ENCODE data around the gene PRDM4. TPM values are rescaled to one million over a fixed set of nuclear protein-coding genes. Genes with fewer than 3 reads are reported as not detected.
A peak's percentile ranks its signal among the peaks of the same experiment; 100 is the strongest.

The PRDM4 gene
- polyA plus RNA-seq, 6 donors from 2014 or later = 27.0 to 59.2 (median 33.3) TPM

- no peaks in the 10 kb centered on the region for H3K9me3 Mint-ChIP-seq
- H3K4me3 Mint-ChIP-seq = peak overlapping the region in 1 of 8 donors; percentile 49
- H3K27ac Mint-ChIP-seq = peak overlapping the region in 2 of 6 donors; percentile 43 to 57
- no peak for ATAC-seq (ENCODE audit: low read depth in 2 of 2)
- peaks cover 16 to 25% (median 18%) of the 10 kb centered on the region in 3 donors for H3K4me1 Mint-ChIP-seq
- peaks cover 9 to 23% (median 20%) of the 10 kb centered on the region in 3 donors for H3K27me3 Mint-ChIP-seq
- DNase-seq = no peak
- no peaks in the 10 kb centered on the region for H3K36me3 Mint-ChIP-seq
These were observed 22.8 kb upstream of the PRDM4 start for GRCh38 chr12:107783406-107784376.

- Mint-ChIP-seq H3K36me3 (no peaks in the 10 kb centered on the region), H3K9me3 (no peaks in the 10 kb centered on the region), H3K4me1 (peaks cover 16 to 28% (median 20%) of the 10 kb centered on the region in 3 donors), H3K4me3 (no peak overlapping the region), H3K27me3 (peaks cover 12 to 30% (median 27%) of the 10 kb centered on the region in 3 donors), H3K27ac (no peak overlapping the region)
- ATAC-seq (ENCODE audit: low read depth in 2 of 2) (no peak), DNase-seq (no peak)
These were observed 21.1 kb upstream of the PRDM4 start for GRCh38 chr12:107782067-107782466.

GRCh38 chr12:107780298-107780697 lies 19.4 kb upstream of the PRDM4 start:
- DNase-seq (no peak), ATAC-seq (ENCODE audit: low read depth in 2 of 2) (no peak)
- Mint-ChIP-seq H3K9me3 (no peaks in the 10 kb centered on the region), H3K36me3 (no peaks in the 10 kb centered on the region), H3K27ac (peak overlapping the region in 2 of 6 donors; percentile 8 to 55), H3K27me3 (peaks cover 27 to 44% (median 42%) of the 10 kb centered on the region in 3 donors), H3K4me1 (peaks cover 16 to 28% (median 20%) of the 10 kb centered on the region in 3 donors), H3K4me3 (peak overlapping the region in 2 of 8 donors; percentile 57 to 64)

- Mint-ChIP-seq H3K9me3 (no peaks in the 10 kb centered on the region), H3K4me3 (peak overlapping the region in 2 of 8 donors; percentile 11 to 76), H3K27me3 (peaks cover 34 to 52% (median 51%) of the 10 kb centered on the region in 3 donors), H3K27ac (peak overlapping the region in 5 of 6 donors; percentile 7 to 74 (median 24)), H3K36me3 (no peaks in the 10 kb centered on the region), H3K4me1 (peaks cover 16 to 31% (median 20%) of the 10 kb centered on the region in 3 donors)
- ATAC-seq (ENCODE audit: low read depth in 2 of 2) (peak; percentile 60 to 68), DNase-seq (peak; percentile 18)
These were observed 18.3 kb upstream of the PRDM4 start for GRCh38 chr12:107779077-107779831.

- DNase-seq (no peak), ATAC-seq (ENCODE audit: low read depth in 2 of 2) (no peak)
- peak overlapping the region in 2 of 8 donors; percentile 1 to 36 for H3K4me3 Mint-ChIP-seq
- H3K27me3 Mint-ChIP-seq = peaks cover 40 to 54% (median 53%) of the 10 kb centered on the region in 3 donors
- H3K9me3 Mint-ChIP-seq = no peaks in the 10 kb centered on the region
- no peaks in the 10 kb centered on the region for H3K36me3 Mint-ChIP-seq
- H3K4me1 Mint-ChIP-seq = peaks cover 16 to 28% (median 20%) of the 10 kb centered on the region in 3 donors
- H3K27ac Mint-ChIP-seq = no peak overlapping the region
These were observed 17.6 kb upstream of the PRDM4 start for GRCh38 chr12:107778383-107779025.

GRCh38 chr12:107776171-107776570 lies 15.2 kb upstream of the PRDM4 start:
- DNase-seq (no peak), ATAC-seq (ENCODE audit: low read depth in 2 of 2) (no peak)
- Mint-ChIP-seq H3K27ac (no peak overlapping the region), H3K27me3 (peaks cover 40 to 68% (median 58%) of the 10 kb centered on the region in 3 donors), H3K9me3 (no peaks in the 10 kb centered on the region), H3K4me3 (no peak overlapping the region), H3K36me3 (no peaks in the 10 kb centered on the region), H3K4me1 (peaks cover 16 to 26% (median 20%) of the 10 kb centered on the region in 3 donors)

- no peaks in the 10 kb centered on the region for H3K36me3 Mint-ChIP-seq
- peaks cover 13 to 21% (median 15%) of the 10 kb centered on the region in 3 donors for H3K4me1 Mint-ChIP-seq
- H3K27me3 Mint-ChIP-seq = peaks cover 48 to 72% (median 60%) of the 10 kb centered on the region in 3 donors
- H3K27ac Mint-ChIP-seq = no peak overlapping the region
- peak; percentile 35 to 39 for ATAC-seq (ENCODE audit: low read depth in 2 of 2)
- peak overlapping the region in 2 of 8 donors; percentile 21 to 37 for H3K4me3 Mint-ChIP-seq
- no peak for DNase-seq
- H3K9me3 Mint-ChIP-seq = no peaks in the 10 kb centered on the region
These were observed 14.3 kb upstream of the PRDM4 start for GRCh38 chr12:107775093-107775721.

- H3K27ac Mint-ChIP-seq = no peak within 1 kb of the TSS
- no peaks in the 10 kb centered on the region for H3K36me3 Mint-ChIP-seq
- no peaks in the 10 kb centered on the region for H3K9me3 Mint-ChIP-seq
- DNase-seq (no peak), ATAC-seq (ENCODE audit: low read depth in 2 of 2) (no peak)
- peaks cover 43 to 75% (median 58%) of the 10 kb centered on the region in 3 donors for H3K27me3 Mint-ChIP-seq
- peak within 1 kb of the TSS in 3 of 8 donors; percentile 21 to 37 (median 26) for H3K4me3 Mint-ChIP-seq
- H3K4me1 Mint-ChIP-seq = peaks cover 8 to 13% (median 9%) of the 10 kb centered on the region in 3 donors
These were observed 13.6 kb upstream of the PRDM4 start, which contains the start of gene ASCL4 for GRCh38 chr12:107774349-107775029. ASCL4 (plus strand) TSS chr12:107774704; CDS start chr12:107775219, 515 bp downstream.

GRCh38 chr12:107767466-107767865 lies 6.5 kb upstream of the PRDM4 start:
- H3K36me3 Mint-ChIP-seq = no peaks in the 10 kb centered on the region
- H3K27me3 Mint-ChIP-seq = peaks cover 7 to 22% (median 8%) of the 10 kb centered on the region in 3 donors
- DNase-seq (no peak), ATAC-seq (ENCODE audit: low read depth in 2 of 2) (no peak)
- H3K9me3 Mint-ChIP-seq = no peaks in the 10 kb centered on the region
- H3K4me1 Mint-ChIP-seq = no peaks in the 10 kb centered on the region
- H3K4me3 Mint-ChIP-seq = no peak overlapping the region
- H3K27ac Mint-ChIP-seq = peak overlapping the region in 2 of 6 donors; percentile 27 to 82

GRCh38 chr12:107765316-107765715 lies 4.4 kb upstream of the PRDM4 start:
- Mint-ChIP-seq H3K4me1 (peaks cover 7 to 9% (median 9%) of the 10 kb centered on the region in 3 donors), H3K9me3 (no peaks in the 10 kb centered on the region), H3K27ac (no peak overlapping the region), H3K36me3 (no peaks in the 10 kb centered on the region), H3K27me3 (peaks cover under 1 to 5% (median 2%) of the 10 kb centered on the region in 3 donors), H3K4me3 (no peak overlapping the region)
- ATAC-seq (ENCODE audit: low read depth in 2 of 2) (no peak), DNase-seq (no peak)

GRCh38 chr12:107764626-107765025 lies 3.7 kb upstream of the PRDM4 start:
- Mint-ChIP-seq H3K36me3 (no peaks in the 10 kb centered on the region), H3K4me3 (no peak overlapping the region), H3K27ac (no peak overlapping the region), H3K4me1 (peaks cover 14 to 15% (median 14%) of the 10 kb centered on the region in 3 donors), H3K9me3 (no peaks in the 10 kb centered on the region), H3K27me3 (no peaks in the 10 kb centered on the region)
- ATAC-seq (ENCODE audit: low read depth in 2 of 2) (no peak), DNase-seq (no peak)

GRCh38 chr12:107762874-107763273 lies 1.9 kb upstream of the PRDM4 start:
- no peak for DNase-seq
- H3K9me3 Mint-ChIP-seq = no peaks in the 10 kb centered on the region
- peaks cover 17 to 29% (median 25%) of the 10 kb centered on the region in 3 donors for H3K4me1 Mint-ChIP-seq
- H3K36me3 Mint-ChIP-seq = no peaks in the 10 kb centered on the region
- no peak for ATAC-seq (ENCODE audit: low read depth in 2 of 2)
- H3K4me3 Mint-ChIP-seq = peak overlapping the region in 1 of 8 donors; percentile 87
- H3K27me3 Mint-ChIP-seq = no peaks in the 10 kb centered on the region
- H3K27ac Mint-ChIP-seq = peak overlapping the region in 2 of 6 donors; percentile 34 to 80
